Forelimb muscle (tissue), 1 donor: ENCODE results near the gene CLSTN2. TPM values are rescaled to one million over a fixed set of nuclear protein-coding genes. Genes with fewer than 3 reads are reported as not detected.

Experiments used
- DNase-seq: peaks from one replicate; pipeline ENCODE4 v3.0.0-alpha.2; 2013; ENCODE audit warnings: low read depth
- polyA plus RNA-seq: library from polyadenylated mRNA; unstranded; fragments of 120-200 nt; gene quantifications from one replicate; pipeline ENCODE4 v1.2.1, GENCODE V29; 2013; ENCODE audit not compliant: insufficient read length

The CLSTN2 gene
- polyA plus RNA-seq, 1 donor: 2.1 TPM

- no peak for DNase-seq
Observed at GRCh38 chr3:140341817-140342403, 406.9 kb downstream of the CLSTN2 start.

- DNase-seq: no peak
Observed at GRCh38 chr3:140342668-140343067, 407.7 kb downstream of the CLSTN2 start.

GRCh38 chr3:140343211-140344081, 408.5 kb downstream of the CLSTN2 start:
- no peak for DNase-seq

- DNase-seq: no peak
Observed at GRCh38 chr3:140344082-140344454, 409.1 kb downstream of the CLSTN2 start.

- no peak for DNase-seq
Observed at GRCh38 chr3:140344601-140345205, 409.7 kb downstream of the CLSTN2 start.

GRCh38 chr3:140347151-140347550, 412.2 kb downstream of the CLSTN2 start:
- DNase-seq: no peak

- DNase-seq: no peak
Observed at GRCh38 chr3:140349938-140350337, 415.0 kb downstream of the CLSTN2 start.

- no peak for DNase-seq
Observed at GRCh38 chr3:140351466-140351865, 416.5 kb downstream of the CLSTN2 start.

GRCh38 chr3:140355481-140355880, 420.5 kb downstream of the CLSTN2 start:
- no peak for DNase-seq

GRCh38 chr3:140358686-140359085, 423.7 kb downstream of the CLSTN2 start:
- DNase-seq: no peak

GRCh38 chr3:140359233-140359995, 424.4 kb downstream of the CLSTN2 start:
- no peak for DNase-seq

GRCh38 chr3:140360332-140360731, 425.3 kb downstream of the CLSTN2 start:
- no peak for DNase-seq

GRCh38 chr3:140363801-140364200, 428.8 kb downstream of the CLSTN2 start:
- no peak for DNase-seq

- DNase-seq: no peak
Observed at GRCh38 chr3:140365872-140366697, 431.1 kb downstream of the CLSTN2 start.

GRCh38 chr3:140368223-140368811, 433.3 kb downstream of the CLSTN2 start:
- DNase-seq: no peak

- DNase-seq: no peak
Observed at GRCh38 chr3:140370686-140371085, 435.7 kb downstream of the CLSTN2 start.

GRCh38 chr3:140373234-140373633, 438.2 kb downstream of the CLSTN2 start:
- DNase-seq: no peak

- DNase-seq: no peak
Observed at GRCh38 chr3:140375002-140375401, 440.0 kb downstream of the CLSTN2 start.

- DNase-seq: no peak
Observed at GRCh38 chr3:140376136-140376889, 441.3 kb downstream of the CLSTN2 start.

GRCh38 chr3:140377644-140378043, 442.7 kb downstream of the CLSTN2 start:
- DNase-seq: no peak
